Suppressor macrophage treated with lipopolysaccharide for 4 hours (primary cell): ENCODE data around the gene DNHD1.
"Not testable (repeated sequence)": the region's sequence is repeated elsewhere in the genome, so short reads cannot be mapped to it uniquely, and the experiment has no call there.

Experiments
- DNase-seq: peaks from one replicate; pipeline ENCODE4 v3.0.0-alpha.2; 2020

Gene DNHD1

GRCh38 chr11:6480299-6480914 lies 16.7 kb upstream of the DNHD1 start:
- no peak for DNase-seq

- peak; percentile 99 for DNase-seq
These were observed 15.8 kb upstream of the DNHD1 start, which contains the start of the genes ARFIP2 and TIMM10B for GRCh38 chr11:6481012-6481923. Gene ARFIP2 (minus strand): TSS chr11:6481331. CDS start chr11:6480421, 910 bp downstream. Gene TIMM10B (plus strand): TSS chr11:6481501. CDS start chr11:6481517, 16 bp downstream.

GRCh38 chr11:6481924-6482275 lies 15.2 kb upstream of the DNHD1 start:
- no peak for DNase-seq

GRCh38 chr11:6482441-6482840 lies 14.6 kb upstream of the DNHD1 start:
- peak; percentile 74 for DNase-seq

GRCh38 chr11:6483015-6483414 lies 14.1 kb upstream of the DNHD1 start:
- DNase-seq = no peak

- DNase-seq = no peak
These were observed 11.4 kb upstream of the DNHD1 start for GRCh38 chr11:6485661-6486060.

GRCh38 chr11:6486256-6486655 lies 10.8 kb upstream of the DNHD1 start:
- no peak for DNase-seq

GRCh38 chr11:6486938-6487337 lies 10.1 kb upstream of the DNHD1 start:
- DNase-seq = no peak

GRCh38 chr11:6488342-6488741 lies 8.7 kb upstream of the DNHD1 start:
- DNase-seq = no peak

- DNase-seq = no peak
These were observed 8.3 kb upstream of the DNHD1 start for GRCh38 chr11:6488821-6489220.

GRCh38 chr11:6489306-6489705 lies 7.8 kb upstream of the DNHD1 start:
- no peak for DNase-seq

GRCh38 chr11:6498121-6498520 lies 1.0 kb downstream of the DNHD1 start:
- DNase-seq = no peak

- DNase-seq = no peak
These were observed 1.5 kb downstream of the DNHD1 start for GRCh38 chr11:6498544-6498943.

GRCh38 chr11:6502382-6502781 lies 5.3 kb downstream of the DNHD1 start:
- no peak for DNase-seq

- DNase-seq = no peak
These were observed 7.1 kb downstream of the DNHD1 start for GRCh38 chr11:6504166-6504565.

GRCh38 chr11:6505577-6506240 lies 8.6 kb downstream of the DNHD1 start:
- peak; percentile 59 for DNase-seq

GRCh38 chr11:6516865-6517264 lies 19.8 kb downstream of the DNHD1 start:
- no peak for DNase-seq

GRCh38 chr11:6520265-6520664 lies 23.2 kb downstream of the DNHD1 start:
- DNase-seq = no peak

GRCh38 chr11:6521946-6522345 lies 24.9 kb downstream of the DNHD1 start:
- not testable (repeated sequence) for DNase-seq

GRCh38 chr11:6523253-6523652 lies 26.2 kb downstream of the DNHD1 start:
- DNase-seq = no peak

GRCh38 chr11:6526411-6527135 lies 29.5 kb downstream of the DNHD1 start:
- no peak for DNase-seq

GRCh38 chr11:6529266-6529665 lies 32.2 kb downstream of the DNHD1 start:
- DNase-seq = no peak

GRCh38 chr11:6530848-6531247 lies 33.8 kb downstream of the DNHD1 start:
- DNase-seq = no peak
